Left cardiac atrium (tissue), 4 donors: ENCODE measurements around the gene RDM1. TPM values are rescaled to one million over a fixed set of nuclear protein-coding genes. Genes with fewer than 3 reads are reported as not detected.
A peak's percentile ranks its signal among the peaks of the same experiment; 100 is the strongest.
"Not testable (repeated sequence)": the region's sequence is repeated elsewhere in the genome, so short reads cannot be mapped to it uniquely, and the experiment has no call there.

Source experiments
- ATAC-seq, 2 donors: fragments of 200-7000 bp; cut with Tn5 transposase; one replicate each; pipeline ENCODE4 v1.9.1; 2020; ENCODE audit warnings: mild to moderate bottlenecking in 2 of 2, moderate library complexity in 2 of 2
- DNase-seq: peaks from one replicate; pipeline ENCODE4 v3.0.0-alpha.2; 2020
- intact Hi-C, 2 donors: fragments of 100-400 bp; cut with DNase I; formaldehyde crosslinking; loops; one replicate each; pipeline versions ENCODE4 v1.14.1 to v1.15.1; 2022 to 2023
- total RNA-seq, 2 donors: library from RNA; stranded (reverse); fragmentation: NEBNext Ultra II Directional; extraction: Animal tissue kit (Norgen Biotek cat#: 25700); gene quantifications; one replicate each; pipeline ENCODE4 v1.2.1, GENCODE V29; 2021
- donor health status: DM: no; HTN: yes; CAD: no.
- donor health status: DM: no; HTN: yes; CAD: no; lungs with severe emphysema.
- donor health status: DM: yes; HTN: yes; CAD: no.
- donor health status: Dilated cardiomyopathy.

Gene RDM1
- total RNA-seq, 2 donors from 2014 or later, result not detected

DNA sequence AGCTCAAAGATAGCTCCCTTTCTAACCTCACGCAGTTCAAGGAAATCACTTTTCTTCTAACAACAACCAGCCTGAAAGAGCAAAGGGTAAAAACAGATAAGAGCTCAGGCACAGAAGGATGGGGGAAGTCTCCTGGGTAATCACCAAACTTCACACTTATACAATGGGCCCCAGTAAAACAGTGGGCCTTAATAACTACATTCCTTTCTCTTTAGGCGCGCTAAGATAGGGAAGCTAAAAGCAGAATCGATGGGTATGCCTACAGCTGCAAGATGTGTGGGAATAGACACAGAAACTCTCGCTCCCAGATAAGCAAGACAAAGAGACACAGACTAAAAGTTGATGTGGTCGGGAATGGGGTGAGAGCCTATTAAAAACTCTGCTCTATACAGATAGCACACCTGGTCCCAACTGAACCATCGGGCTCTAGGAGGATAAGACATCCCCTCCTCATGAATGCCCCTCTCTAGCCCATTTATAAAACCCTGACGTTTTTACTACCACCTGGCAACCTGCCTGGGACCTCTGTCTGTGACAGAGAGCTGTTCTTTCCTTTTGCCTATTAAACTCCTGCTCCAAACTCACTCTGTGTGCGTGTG, 12.1 kb upstream of the RDM1 start:
- ATAC-seq, result no peak
- no peak for DNase-seq
- intact Hi-C loops, result no loop called here

DNA sequence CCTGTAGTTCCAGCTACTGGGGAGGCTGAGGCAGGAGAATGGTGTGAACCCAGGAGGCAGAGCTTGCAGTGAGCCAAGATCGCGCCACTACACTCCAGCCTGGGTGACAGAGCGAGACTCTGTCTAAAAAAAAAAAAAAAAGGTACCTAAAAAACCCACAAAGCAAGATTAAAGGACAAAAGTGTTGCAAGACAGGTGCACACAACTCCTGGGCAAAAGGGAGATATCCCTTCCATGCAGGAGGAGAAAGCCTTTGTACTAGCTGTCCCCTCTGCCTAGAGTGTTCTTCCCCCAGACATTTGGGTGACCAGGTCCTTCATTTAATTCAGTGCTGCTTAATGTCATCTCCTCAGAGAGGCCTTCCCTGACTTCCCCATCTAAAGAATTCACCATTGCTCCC, 7.9 kb upstream of the RDM1 start:
- ATAC-seq, intact Hi-C loops, DNase-seq: not testable (repeated sequence)

DNA sequence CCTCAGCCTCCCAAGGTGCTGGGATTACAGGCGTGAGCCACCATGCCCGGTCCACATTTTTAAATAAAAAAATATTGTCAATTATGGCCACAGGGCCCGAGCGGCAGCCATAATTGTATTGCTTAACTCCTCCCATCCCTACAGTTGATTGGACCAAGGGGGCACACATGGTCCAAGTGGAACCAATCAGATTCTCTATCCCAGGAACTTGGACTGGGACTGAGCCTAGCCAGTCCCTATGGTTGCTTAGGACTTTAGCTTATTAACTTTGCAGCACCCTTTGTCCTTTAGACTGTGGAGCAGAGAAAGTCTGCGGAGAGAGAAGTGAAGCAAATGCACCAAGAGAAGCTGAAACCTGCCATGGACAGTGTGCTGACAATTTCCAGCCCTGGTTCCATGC, 5.5 kb upstream of the RDM1 start:
- no peak for DNase-seq
- ATAC-seq, result no peak
- intact Hi-C loops, result no loop called here

GRCh38 chr17:35934760-35935159, 4.2 kb upstream of the RDM1 start:
- DNase-seq (peak; percentile 65), ATAC-seq (peak; percentile 27 to 64)
- intact Hi-C loops, result no loop called here

GRCh38 chr17:35932586-35932985, 2.0 kb upstream of the RDM1 start:
- DNase-seq (no peak), ATAC-seq (peak in 1 of 2 donors; percentile 5)
- intact Hi-C loops, result no loop called here

- peak; percentile 73 for DNase-seq
- intact Hi-C loops, result no loop called here
- peak; percentile 29 to 82 for ATAC-seq
Measured at GRCh38 chr17:35931794-35932425, 1.3 kb upstream of the RDM1 start.

DNA sequence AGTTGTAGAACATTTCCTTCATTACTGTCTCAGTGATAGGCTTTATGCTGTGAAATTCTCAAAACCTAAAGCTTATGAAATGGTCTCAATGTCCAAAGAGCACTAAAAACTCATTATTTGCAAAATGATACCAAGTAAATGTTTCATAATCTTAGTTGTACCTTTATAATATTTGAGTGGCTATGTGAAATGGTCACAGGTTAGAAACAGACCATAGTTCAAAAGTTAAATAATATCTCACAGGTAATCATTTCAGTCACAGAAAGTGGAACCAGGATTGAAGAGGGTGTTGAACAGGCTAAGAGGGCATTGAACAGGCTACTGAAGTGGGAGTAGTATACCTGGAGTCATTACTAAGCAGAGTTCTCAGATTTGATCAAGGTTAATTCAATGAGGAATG, 2.9 kb downstream of the RDM1 start:
- intact Hi-C loops, result no loop called here
- ATAC-seq (no peak), DNase-seq (no peak)

DNA sequence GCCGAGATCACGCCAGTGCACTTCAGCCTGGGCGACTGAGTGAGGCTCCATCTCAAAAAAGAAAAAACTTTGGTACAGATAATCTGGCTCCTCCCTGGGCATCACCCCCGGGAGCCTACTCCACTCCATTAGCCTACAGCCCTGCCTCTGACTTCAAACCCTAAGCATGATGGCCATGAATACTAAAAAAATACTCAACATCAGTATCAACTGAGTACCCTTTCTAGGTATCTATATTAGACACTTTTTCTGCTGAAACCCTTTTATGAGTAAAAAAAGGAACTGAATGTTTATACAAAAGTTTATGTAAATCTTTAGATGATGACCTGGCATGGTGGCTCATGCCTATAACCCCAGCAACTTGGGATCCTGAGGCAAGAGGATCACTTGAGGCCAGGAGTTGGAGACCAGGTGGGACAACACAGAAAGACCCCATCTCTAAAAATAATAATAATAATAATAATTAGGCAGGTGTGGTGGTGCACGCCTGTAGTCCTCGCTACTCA, 6.9 kb downstream of the RDM1 start:
- intact Hi-C loops, result no loop called here

GRCh38 chr17:35920229-35920628, 10.3 kb downstream of the RDM1 start:
- DNase-seq (no peak), ATAC-seq (no peak)
- intact Hi-C loops, result no loop called here

More for the DNA sequence above, 6.9 kb downstream of the RDM1 start:
- ATAC-seq (no peak), DNase-seq (no peak)

DNA sequence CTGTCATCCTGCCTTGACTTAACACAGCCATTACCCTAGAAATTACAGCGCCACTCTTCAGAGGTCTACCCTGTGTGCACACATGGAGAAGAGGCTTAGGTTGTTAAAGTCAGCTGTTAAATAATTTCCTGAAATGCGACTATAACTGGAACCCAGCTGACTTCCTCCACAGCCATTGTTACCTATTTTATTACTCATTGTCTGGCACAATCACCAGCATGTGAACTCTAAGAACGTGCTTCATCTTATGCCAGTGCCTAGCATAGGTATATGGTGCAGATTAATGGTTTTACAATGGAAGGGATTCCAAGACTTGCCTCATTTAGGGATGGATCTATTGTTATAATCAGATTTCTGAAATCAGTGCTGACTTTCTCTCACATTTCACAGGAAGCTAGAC, 11.9 kb downstream of the RDM1 start:
- ATAC-seq (no peak), DNase-seq (no peak)
- intact Hi-C loops, result no loop called here

DNA sequence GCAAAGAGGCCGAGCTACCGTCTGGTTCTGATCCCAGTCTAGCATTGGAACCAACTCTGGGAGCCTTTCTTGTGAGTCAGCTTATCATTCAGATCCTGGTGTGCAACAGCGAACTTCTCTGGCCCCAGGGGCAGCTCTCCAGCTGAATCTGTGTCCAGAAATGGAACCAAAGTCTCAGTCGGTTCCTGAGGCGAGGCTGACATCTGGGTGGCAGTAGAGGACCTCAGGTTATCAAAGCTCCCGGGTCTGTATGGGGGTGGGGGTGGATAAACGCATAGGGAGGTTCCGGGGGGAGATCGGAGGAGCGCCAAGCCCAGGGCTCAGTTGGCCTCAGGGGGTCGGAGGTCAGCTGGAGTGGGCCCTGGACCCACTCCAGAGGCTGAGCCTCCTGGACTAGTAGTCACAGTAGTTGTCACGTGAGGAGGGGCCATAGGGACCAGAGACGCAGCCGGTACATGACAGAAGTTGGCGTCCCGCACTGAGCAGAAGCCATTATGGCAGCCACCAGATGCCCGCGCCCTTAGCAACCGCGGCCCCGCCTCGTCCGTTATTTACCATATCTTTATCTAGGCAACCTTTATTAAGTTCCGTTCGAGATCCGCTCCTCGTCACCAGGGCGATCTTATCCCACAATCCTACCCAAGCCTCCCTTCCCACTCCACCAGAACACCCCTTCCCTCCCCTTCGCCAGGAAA, 12.9 kb downstream of the RDM1 start:
- intact Hi-C loops, result no loop called here
- DNase-seq, result no peak
- no peak for ATAC-seq

GRCh38 chr17:35915153-35915964, 15.2 kb downstream of the RDM1 start:
- intact Hi-C loops, result no loop called here
- DNase-seq, result no peak
- ATAC-seq, result no peak

GRCh38 chr17:35914354-35914753, 16.2 kb downstream of the RDM1 start:
- intact Hi-C loops, result no loop called here
- ATAC-seq (no peak), DNase-seq (no peak)

DNA sequence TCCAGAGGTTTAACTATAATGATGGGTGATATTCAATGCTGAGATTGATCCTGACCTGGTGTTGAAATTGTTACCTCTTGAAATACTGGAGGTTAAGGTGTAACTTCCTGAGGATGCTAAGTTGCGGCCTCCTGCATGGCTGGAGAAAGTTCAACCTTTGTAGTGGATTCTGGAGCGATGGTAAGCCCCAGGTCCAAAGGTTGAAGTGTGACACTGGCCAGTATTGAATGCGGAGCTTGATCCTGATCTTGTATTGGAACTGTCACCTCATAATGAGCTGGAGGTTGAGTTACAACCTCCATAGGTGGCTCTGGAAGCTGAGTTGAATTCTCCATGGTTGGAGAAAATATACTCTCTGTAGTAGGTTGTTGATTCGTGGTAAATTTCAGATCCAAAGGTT, 17.0 kb downstream of the RDM1 start:
- no peak for DNase-seq
- intact Hi-C loops, result no loop called here
- no peak for ATAC-seq

DNA sequence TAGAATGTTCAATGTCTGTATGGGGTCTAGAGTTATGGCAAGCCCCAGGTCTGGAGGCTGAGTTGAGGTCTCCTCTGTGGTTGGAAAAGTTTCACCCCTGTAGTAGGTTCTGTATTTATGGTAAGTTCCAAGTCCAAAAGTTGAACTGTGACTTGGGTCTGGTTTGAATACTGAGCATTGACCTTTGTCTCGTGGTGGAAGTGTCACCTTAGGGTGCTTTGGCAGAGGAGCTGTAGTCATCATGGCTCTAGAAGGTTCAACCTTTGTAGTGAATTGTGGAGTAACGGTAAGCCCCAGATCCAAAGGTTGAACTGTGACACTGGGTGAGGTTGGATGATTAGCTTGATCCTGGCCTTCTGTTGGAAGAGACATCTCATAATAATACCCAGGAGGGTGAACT, 17.6 kb downstream of the RDM1 start:
- intact Hi-C loops, result no loop called here
- ATAC-seq, result no peak
- DNase-seq, result no peak

DNA sequence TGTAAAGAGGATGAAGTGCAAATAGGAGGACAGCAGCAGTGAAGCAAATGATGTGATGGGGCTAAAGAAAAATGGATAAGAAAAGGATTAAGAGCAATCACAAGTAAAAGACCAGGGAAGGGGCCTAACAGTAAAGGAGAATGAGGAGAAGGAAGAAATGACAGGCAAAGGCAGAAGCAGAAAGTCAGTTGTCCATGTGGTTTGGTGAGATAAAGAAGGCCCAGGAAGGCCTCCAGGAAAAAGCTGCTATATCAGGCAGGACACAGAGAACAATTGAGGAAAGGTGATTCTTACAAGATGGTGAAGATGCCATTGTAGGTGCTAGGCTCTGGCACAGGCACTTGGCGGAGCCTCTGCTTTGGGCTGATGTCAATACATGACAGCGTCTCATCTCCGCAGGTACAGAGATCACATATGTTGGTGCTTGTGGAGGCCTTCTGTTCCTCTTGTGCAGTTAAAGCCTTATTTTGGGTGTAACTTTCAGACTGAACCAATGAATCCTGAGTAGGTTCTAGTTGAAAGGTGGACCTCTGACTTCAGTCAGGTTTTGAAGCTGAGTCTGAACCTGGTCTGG, 18.1 kb downstream of the RDM1 start:
- DNase-seq, result no peak
- intact Hi-C loops, result no loop called here
- ATAC-seq, result no peak

GRCh38 chr17:35909408-35909807, 21.2 kb downstream of the RDM1 start:
- no peak for ATAC-seq
- intact Hi-C loops, result no loop called here
- no peak for DNase-seq

GRCh38 chr17:35907691-35908090, 22.9 kb downstream of the RDM1 start:
- ATAC-seq (no peak), DNase-seq (no peak)
- intact Hi-C loops, result no loop called here

DNA sequence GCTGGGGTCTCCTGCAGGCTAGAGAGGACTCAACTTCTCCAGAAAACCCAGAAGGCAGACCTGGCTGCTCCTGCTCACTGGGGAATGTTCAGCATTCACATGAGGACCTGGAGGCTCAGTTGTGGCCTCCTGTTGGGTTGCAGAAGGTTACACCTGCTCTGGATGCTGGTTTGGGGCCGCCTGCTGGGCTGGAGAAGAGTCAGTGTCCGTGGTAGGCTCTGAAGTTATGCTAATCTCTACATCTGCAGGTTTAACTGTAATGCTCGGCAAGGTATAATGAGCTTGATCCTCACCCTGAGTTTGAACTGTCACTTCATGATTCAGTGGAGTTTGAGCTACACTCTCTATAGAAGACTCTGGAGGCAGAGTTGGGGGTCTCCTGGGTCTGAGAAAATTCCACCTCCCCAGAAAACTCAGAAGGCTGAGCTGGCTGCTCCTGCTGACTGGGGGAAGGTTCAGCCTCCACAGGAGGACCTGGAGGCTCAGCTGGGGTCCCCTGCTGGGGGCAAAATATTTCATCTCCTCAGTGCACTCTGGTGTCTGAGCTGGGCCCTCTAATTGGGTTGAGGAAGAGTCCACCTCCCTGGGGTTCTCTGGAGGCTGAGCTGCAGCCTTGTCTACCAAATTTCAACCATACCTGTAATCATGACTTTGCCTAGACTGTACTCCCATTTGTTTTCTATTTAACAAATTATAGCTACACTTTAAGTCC, 23.5 kb downstream of the RDM1 start:
- ATAC-seq (no peak), DNase-seq (no peak)
- intact Hi-C loops, result no loop called here
